Activated CD8-positive, alpha-beta memory T cell treated with anti-CD3 and anti-CD28 coated beads for 4 hours (primary cell): ENCODE data around the gene OPCML.

Experiments used
- DNase-seq, 2 donors: peaks; one replicate each; pipeline ENCODE4 v3.0.0-alpha.2; 2020; ENCODE audit warnings: low read depth in 2 of 2

OPCML gene

DNA sequence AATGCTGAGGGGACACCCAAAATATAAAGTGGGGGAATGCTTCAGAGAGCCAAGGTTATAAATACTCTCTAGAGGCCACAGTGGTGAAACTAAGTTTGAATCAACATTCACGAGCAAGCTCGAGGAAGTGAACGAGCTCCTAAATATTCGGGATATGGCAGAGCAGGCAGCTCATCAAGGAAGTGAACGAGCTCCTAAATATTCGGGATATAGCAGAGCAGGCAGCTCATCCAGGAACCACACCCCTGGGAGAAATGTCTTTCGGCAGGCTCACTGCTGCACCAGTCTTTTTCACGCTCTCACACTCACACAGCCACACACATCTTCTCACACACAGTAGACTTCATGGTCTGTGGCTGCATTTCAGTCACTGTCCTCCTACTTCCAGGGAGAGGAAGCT, 787.5 kb downstream of the OPCML start:
- no peak for DNase-seq

DNA sequence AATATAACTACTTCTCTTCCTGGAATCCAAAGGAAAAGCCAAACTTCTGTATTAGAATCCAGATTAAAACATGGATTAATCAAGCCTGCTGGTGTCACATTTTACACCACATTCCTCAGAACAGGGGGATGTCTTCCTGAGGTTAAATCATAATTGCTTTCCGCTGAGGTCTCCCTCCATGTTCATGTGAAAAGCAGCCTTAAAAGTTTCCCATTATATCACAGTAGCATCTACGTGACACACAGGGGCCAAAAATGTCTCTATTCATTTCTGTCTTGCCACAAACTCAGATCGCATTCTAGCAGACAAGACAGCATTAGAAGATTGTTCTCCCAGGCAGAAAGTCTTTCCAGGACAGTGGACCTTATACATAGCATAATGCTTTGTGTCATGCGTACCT, 788.7 kb downstream of the OPCML start:
- DNase-seq = no peak

DNA sequence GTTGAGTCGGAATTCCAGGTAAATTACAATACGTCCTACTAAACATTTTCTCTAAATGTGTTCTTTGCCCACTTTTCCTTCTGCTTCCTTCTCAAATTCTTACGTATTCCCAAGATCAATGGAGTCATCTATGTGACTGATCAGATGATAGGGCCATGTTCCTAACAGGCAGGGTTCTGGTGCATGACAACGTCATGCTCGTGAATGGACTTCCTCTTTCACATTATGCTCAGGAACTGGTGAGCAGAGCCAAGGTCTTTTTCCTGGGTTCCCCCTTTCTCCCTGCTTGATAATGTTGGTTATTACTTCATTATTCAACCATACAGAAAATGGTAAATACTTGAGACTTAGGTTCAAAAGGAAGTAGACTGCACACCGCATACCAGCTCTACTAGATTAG, 789.4 kb downstream of the OPCML start:
- no peak for DNase-seq

- no peak for DNase-seq
Observed at GRCh38 chr11:132734217-132734616, 798.1 kb downstream of the OPCML start.

DNA sequence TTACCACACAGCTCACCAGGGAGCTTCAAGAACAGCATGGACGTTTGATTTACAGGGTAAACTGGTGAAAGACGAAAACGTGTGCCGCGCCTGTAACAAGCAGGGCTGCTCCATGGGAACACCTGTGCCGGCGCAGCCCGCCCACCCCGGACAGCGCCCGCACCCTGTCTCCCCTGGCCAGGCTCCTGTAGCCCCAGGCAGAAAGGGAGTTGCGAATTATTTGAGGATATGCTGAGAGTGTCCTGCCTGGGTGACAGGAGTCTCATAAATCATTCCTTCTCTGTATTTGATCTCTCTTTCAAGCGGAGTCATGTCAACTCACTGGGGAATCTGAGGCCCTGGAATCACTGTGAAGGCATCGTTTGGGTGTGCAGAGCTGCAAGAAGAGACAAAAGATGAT, 804.3 kb downstream of the OPCML start:
- DNase-seq = no peak

GRCh38 chr11:132721526-132721925, 810.8 kb downstream of the OPCML start:
- no peak for DNase-seq

GRCh38 chr11:132719684-132720083, 812.6 kb downstream of the OPCML start:
- no peak for DNase-seq

DNA sequence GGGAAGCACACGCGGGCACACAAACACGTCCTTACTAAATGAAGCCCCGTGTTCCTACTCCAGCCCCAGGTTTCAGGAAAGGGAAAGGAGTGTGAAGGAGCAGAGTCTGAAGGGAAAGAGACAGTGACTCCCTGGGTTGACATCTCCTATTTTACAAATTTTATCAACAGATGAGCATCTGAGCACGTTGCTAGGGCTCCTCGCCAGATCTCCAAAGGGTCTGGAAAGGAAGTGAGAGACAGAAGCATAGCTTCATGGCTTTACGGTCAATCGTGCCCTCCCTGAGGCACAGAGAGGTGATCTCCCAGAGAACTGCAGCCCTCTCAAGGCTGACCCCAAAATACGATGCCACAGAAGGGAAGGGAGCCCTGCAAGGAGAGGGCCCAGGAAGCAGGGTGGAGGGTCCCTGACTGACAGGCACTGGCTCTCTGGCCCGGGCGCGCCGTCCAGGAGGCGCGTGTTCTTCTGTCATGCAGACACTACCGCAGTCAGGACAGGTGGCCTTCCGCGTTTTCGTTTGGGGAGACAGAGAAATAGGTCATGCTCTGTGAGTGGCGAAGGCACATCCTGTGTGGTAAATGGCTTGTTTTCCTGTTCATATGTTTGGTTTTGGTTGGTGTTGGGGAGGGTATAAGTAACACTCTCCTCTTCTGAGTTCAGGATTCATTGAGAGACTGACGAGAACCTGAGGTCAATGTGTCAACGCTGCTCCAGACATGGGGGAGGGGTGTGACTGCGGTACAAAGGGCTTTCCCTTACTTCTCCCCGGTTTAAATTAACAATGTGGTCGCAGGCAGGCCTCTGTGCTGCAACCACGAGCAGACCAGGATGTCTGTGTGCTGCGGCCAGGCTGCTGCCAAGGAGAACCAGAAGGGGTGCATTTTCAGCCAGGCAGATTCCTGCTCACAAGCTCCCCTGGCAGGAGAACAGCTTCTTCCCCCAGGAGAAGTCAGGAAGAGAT, 813.3 kb downstream of the OPCML start:
- no peak for DNase-seq

DNA sequence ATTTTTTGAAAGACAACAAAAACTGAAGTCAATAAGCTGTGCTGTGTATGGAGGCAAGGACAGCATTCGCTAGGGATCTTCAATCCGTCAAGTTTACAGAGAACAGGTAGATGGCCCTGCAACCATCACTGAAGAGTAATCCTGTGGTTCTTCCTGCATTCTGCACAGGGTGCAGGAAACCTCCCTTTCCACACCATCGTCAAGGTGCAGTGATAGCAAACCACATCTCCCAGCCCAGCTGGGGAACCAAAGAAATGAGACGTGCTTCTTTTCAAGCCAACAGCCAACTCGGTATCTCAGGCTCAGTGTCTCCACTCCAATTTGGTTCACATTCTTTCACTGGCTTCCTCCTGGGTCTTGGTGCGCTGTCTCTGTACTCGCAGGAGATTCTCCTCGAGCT, 814.5 kb downstream of the OPCML start:
- DNase-seq = no peak

DNA sequence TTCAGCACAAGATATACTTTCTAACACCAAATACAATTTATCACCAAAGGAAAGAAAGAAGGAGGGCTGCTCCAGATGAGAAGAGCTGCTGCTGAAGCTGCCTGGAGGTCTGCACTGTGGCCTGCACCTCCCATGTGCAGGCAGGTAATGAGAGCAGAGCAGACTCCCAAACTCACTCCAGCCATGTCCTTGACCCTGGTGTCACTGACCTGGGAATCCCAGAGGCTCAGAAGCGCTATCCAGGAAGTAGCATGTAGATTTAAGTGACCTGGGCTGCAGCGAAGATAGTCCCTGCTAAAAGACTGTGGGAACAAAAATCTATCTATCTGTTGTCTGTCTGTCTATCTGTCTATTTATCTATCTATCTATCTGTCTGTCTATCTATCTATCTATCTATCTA, 816.3 kb downstream of the OPCML start:
- no peak for DNase-seq

GRCh38 chr11:132714859-132715440, 817.4 kb downstream of the OPCML start:
- DNase-seq = no peak

GRCh38 chr11:132712466-132712865, 819.8 kb downstream of the OPCML start:
- no peak for DNase-seq

GRCh38 chr11:132704781-132705375, 827.4 kb downstream of the OPCML start:
- no peak for DNase-seq

GRCh38 chr11:132692891-132693290, 839.4 kb downstream of the OPCML start:
- no peak for DNase-seq

DNA sequence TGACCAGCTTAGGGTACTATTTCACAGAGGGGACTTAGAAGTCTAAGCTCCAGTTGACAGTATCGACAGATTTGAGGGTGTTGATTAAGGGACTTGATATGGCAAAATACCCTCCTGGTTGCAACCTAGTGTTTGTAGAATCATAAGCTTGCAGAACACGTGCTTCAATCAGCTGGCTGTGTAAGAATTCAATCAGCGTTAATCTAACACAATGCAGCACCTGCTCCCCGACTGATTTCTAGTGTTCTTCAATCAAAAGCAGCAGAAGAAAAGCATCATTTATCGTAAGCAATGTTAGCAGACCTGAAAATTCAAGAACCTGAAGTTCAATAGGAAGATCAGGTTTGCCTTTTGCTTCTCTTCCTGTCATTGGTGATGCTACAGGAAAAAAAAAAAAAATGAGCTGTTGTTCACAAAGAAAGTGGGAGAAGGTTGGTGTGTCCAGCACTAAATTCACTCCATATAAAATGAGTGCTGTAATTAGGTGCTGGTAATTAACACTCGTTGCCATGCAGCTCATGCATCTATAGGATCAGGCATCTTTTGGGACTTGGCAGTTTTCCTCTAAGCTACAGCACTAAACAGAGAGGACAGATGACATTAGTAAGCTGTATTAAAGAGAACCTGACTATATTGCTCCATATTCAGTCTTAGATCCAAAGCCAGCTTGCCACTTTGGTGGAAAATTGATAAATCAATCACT, 840.3 kb downstream of the OPCML start:
- DNase-seq = no peak

DNA sequence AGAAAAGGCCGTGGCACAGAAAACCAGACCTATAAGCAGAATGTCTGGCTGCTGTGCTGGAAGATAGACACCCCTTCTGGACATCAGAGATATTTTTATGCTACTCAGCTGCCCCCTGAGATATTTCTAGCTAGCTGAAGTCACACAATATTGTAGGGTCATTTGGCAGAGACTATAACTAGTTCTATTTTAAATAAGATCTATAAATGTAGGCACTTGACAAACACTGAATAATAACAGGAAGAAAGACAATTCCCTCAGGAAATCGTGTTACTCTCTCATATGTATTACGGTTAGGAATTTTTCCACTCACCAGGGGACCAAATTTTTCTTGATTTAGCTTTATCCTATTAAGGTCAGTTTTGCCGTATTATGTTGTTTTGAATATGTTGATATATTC, 845.4 kb downstream of the OPCML start:
- DNase-seq = no peak

- no peak for DNase-seq
Observed at GRCh38 chr11:132685174-132685611, 847.1 kb downstream of the OPCML start.

- no peak for DNase-seq
Observed at GRCh38 chr11:132683602-132684001, 848.7 kb downstream of the OPCML start.

DNA sequence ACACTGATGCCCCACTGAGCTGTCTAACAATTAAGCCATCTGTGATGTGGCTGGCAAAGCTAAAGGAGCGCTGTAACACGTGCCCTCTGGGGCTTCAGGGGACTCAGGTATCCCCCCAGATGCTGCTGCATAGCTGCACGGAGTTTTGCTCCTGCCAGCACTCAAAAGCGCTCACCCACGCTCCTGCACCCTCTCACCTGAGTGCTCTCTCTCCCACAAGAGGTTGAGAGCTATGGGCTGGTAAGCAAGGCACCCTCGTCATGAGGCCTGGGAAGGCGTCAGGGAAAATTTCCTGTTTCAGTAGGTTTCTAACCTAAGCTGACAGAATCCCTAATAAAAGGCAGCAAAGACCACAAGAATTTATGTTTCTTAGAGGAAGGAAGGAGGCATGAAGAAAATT, 850.3 kb downstream of the OPCML start:
- DNase-seq = no peak

GRCh38 chr11:132680584-132680983, 851.7 kb downstream of the OPCML start:
- no peak for DNase-seq

DNA sequence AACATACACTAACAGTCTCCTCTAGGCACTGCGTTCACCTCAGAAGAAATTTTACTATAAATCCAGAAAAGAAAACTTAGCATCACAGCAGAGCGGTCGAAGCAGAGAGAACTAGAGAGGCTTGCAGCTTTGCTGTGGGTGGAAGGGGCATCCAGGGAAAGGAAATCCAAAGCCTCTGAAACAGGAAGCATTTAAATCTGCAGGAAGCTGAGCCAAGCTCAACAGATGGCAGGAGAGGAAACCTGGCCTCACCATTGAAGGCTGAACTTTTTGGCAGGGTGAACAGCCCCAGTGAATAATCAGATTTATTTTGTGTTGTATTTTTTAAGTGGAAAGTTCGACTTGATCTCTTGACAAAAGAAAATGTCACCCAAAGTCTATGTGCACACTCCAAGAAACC, 858.1 kb downstream of the OPCML start:
- DNase-seq = no peak

DNA sequence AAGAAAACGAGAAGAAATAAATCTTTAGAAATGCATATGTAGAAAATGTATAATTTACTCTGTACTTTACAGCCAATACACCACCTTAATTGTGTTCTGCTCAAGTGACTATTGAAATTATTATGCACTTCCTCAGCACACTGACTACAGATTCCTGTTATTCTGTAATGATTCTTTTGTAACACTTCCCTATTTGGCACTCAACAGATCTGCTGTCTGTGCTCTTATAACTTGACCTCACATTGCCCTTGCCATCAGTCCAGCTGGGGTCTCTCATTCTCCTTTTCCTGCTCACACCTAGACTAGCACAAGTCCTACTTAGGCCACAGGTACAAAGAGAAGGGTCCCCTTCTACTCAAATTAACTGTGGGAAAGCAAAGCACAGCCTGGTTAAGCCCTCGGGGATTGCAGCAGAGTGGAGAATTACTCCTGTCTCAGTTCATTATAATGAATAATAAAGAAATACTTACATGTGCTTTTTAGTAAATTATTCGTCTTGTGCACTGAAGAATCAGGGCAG, 860.4 kb downstream of the OPCML start:
- DNase-seq = no peak
